Measurements from ENCODE around the gene MPP2.

The MPP2 gene

GRCh38 chr17:43839670-43840108, 67.6 kb downstream of the MPP2 start:
- Histone ChIP-seq H3K4me1 (ENCODE audit: insufficient read depth, low read length) (no peaks in the 10 kb centered on the region), H3K9ac (ENCODE audit: low read depth, low read length) (no peak overlapping the region), H3K36me3 (ENCODE audit: insufficient read depth, low read depth, low read length) (no peaks in the 10 kb centered on the region), H3K27me3 (ENCODE audit: insufficient read depth, low read length) (peaks cover 2% of the 10 kb centered on the region; the same call in 1 of the 2 replicates), H3K4me3 (ENCODE audit: low read length) (no peak overlapping the region), H3K9me3 (ENCODE audit: insufficient read depth, low read depth, low read length) (no peaks in the 10 kb centered on the region), H3K27ac (ENCODE audit: low read length) (no peak overlapping the region)

- Histone ChIP-seq H3K27ac (ENCODE audit: low read length) (no peak overlapping the region), H3K9ac (ENCODE audit: low read depth, low read length) (no peak overlapping the region), H3K27me3 (ENCODE audit: insufficient read depth, low read length) (peaks cover 30% of the 10 kb centered on the region), H3K4me3 (ENCODE audit: low read length) (no peak overlapping the region), H3K4me1 (ENCODE audit: insufficient read depth, low read length) (no peaks in the 10 kb centered on the region), H3K36me3 (ENCODE audit: insufficient read depth, low read depth, low read length) (0 out of 2 replicates have a peak, but pooled peaks cover 2% of the 10 kb centered on the region), H3K9me3 (ENCODE audit: insufficient read depth, low read depth, low read length) (no peaks in the 10 kb centered on the region; the same call in 1 of the 2 replicates)
These were observed 73.2 kb downstream of the MPP2 start for GRCh38 chr17:43834106-43834505.

GRCh38 chr17:43832976-43833829, 74.1 kb downstream of the MPP2 start, which contains the start of gene MPP3:
Gene MPP3 (minus strand): TSS chr17:43833146. CDS start chr17:43831906, 1,240 bp downstream.
- Histone ChIP-seq H3K4me1 (ENCODE audit: insufficient read depth, low read length) (no peaks in the 10 kb centered on the region), H3K36me3 (ENCODE audit: insufficient read depth, low read depth, low read length) (peaks cover 9% of the 10 kb centered on the region; the same call in 1 of the 2 replicates), H3K4me3 (ENCODE audit: low read length) (peak within 1 kb of the TSS; percentile 67), H3K9ac (ENCODE audit: low read depth, low read length) (peak within 1 kb of the TSS; percentile 49; the same call in 1 of the 2 replicates), H3K27ac (ENCODE audit: low read length) (no peak within 1 kb of the TSS), H3K9me3 (ENCODE audit: insufficient read depth, low read depth, low read length) (no peaks in the 10 kb centered on the region; the same call in 1 of the 2 replicates), H3K27me3 (ENCODE audit: insufficient read depth, low read length) (peaks cover 30% of the 10 kb centered on the region)

- peaks cover 30% of the 10 kb centered on the region for H3K27me3 ChIP-seq (ENCODE audit: insufficient read depth, low read length)
- H3K4me1 ChIP-seq (ENCODE audit: insufficient read depth, low read length) = no peaks in the 10 kb centered on the region
- peaks cover 12% of the 10 kb centered on the region; the same call in 1 of the 2 replicates for H3K36me3 ChIP-seq (ENCODE audit: insufficient read depth, low read depth, low read length)
- H3K4me3 ChIP-seq (ENCODE audit: low read length) = peak overlapping the region; percentile 67
- no peak overlapping the region for H3K9ac ChIP-seq (ENCODE audit: low read depth, low read length)
- H3K9me3 ChIP-seq (ENCODE audit: insufficient read depth, low read depth, low read length) = no peaks in the 10 kb centered on the region; the same call in 1 of the 2 replicates
- no peak overlapping the region for H3K27ac ChIP-seq (ENCODE audit: low read length)
These were observed 75.0 kb downstream of the MPP2 start for GRCh38 chr17:43832168-43832975.

GRCh38 chr17:43831633-43832032, 75.7 kb downstream of the MPP2 start:
- H3K9me3 ChIP-seq (ENCODE audit: insufficient read depth, low read depth, low read length) = no peaks in the 10 kb centered on the region; the same call in 1 of the 2 replicates
- H3K9ac ChIP-seq (ENCODE audit: low read depth, low read length) = no peak overlapping the region
- H3K27ac ChIP-seq (ENCODE audit: low read length) = no peak overlapping the region
- H3K4me3 ChIP-seq (ENCODE audit: low read length) = no peak overlapping the region; the same call in 1 of the 2 replicates
- no peaks in the 10 kb centered on the region for H3K4me1 ChIP-seq (ENCODE audit: insufficient read depth, low read length)
- peaks cover 12% of the 10 kb centered on the region; the same call in 1 of the 2 replicates for H3K36me3 ChIP-seq (ENCODE audit: insufficient read depth, low read depth, low read length)
- peaks cover 30% of the 10 kb centered on the region for H3K27me3 ChIP-seq (ENCODE audit: insufficient read depth, low read length)

GRCh38 chr17:43830510-43831140, 76.7 kb downstream of the MPP2 start:
- Histone ChIP-seq H3K4me1 (ENCODE audit: insufficient read depth, low read length) (no peaks in the 10 kb centered on the region), H3K9ac (ENCODE audit: low read depth, low read length) (no peak overlapping the region), H3K27me3 (ENCODE audit: insufficient read depth, low read length) (peaks cover 30% of the 10 kb centered on the region), H3K27ac (ENCODE audit: low read length) (no peak overlapping the region), H3K4me3 (ENCODE audit: low read length) (no peak overlapping the region), H3K9me3 (ENCODE audit: insufficient read depth, low read depth, low read length) (no peaks in the 10 kb centered on the region; the same call in 1 of the 2 replicates), H3K36me3 (ENCODE audit: insufficient read depth, low read depth, low read length) (peaks cover 12% of the 10 kb centered on the region; the same call in 1 of the 2 replicates)

- H3K4me3 ChIP-seq (ENCODE audit: low read length) = no peak overlapping the region
- no peaks in the 10 kb centered on the region; the same call in 1 of the 2 replicates for H3K9me3 ChIP-seq (ENCODE audit: insufficient read depth, low read depth, low read length)
- H3K27me3 ChIP-seq (ENCODE audit: insufficient read depth, low read length) = peaks cover 29% of the 10 kb centered on the region
- H3K4me1 ChIP-seq (ENCODE audit: insufficient read depth, low read length) = no peaks in the 10 kb centered on the region
- peaks cover 12% of the 10 kb centered on the region for H3K36me3 ChIP-seq (ENCODE audit: insufficient read depth, low read depth, low read length)
- no peak overlapping the region for H3K27ac ChIP-seq (ENCODE audit: low read length)
- no peak overlapping the region for H3K9ac ChIP-seq (ENCODE audit: low read depth, low read length)
These were observed 77.6 kb downstream of the MPP2 start for GRCh38 chr17:43829738-43830137.

- Histone ChIP-seq H3K36me3 (ENCODE audit: insufficient read depth, low read depth, low read length) (peaks cover 12% of the 10 kb centered on the region), H3K9ac (ENCODE audit: low read depth, low read length) (no peak overlapping the region)
These were observed 79.7 kb downstream of the MPP2 start for GRCh38 chr17:43827596-43827995.

GRCh38 chr17:43826206-43826605, 81.1 kb downstream of the MPP2 start:
- H3K27me3 ChIP-seq (ENCODE audit: insufficient read depth, low read length) = no peaks in the 10 kb centered on the region; the same call in 1 of the 2 replicates
- H3K27ac ChIP-seq (ENCODE audit: low read length) = no peak overlapping the region
- no peaks in the 10 kb centered on the region for H3K4me1 ChIP-seq (ENCODE audit: insufficient read depth, low read length)
- H3K9ac ChIP-seq (ENCODE audit: low read depth, low read length) = no peak overlapping the region
- H3K36me3 ChIP-seq (ENCODE audit: insufficient read depth, low read depth, low read length) = peaks cover 12% of the 10 kb centered on the region
- H3K4me3 ChIP-seq (ENCODE audit: low read length) = no peak overlapping the region
- H3K9me3 ChIP-seq (ENCODE audit: insufficient read depth, low read depth, low read length) = no peaks in the 10 kb centered on the region

More at GRCh38 chr17:43827596-43827995, 79.7 kb downstream of the MPP2 start:
- Histone ChIP-seq H3K9me3 (ENCODE audit: insufficient read depth, low read depth, low read length) (no peaks in the 10 kb centered on the region), H3K4me1 (ENCODE audit: insufficient read depth, low read length) (no peaks in the 10 kb centered on the region), H3K27ac (ENCODE audit: low read length) (no peak overlapping the region), H3K27me3 (ENCODE audit: insufficient read depth, low read length) (peaks cover 13% of the 10 kb centered on the region), H3K4me3 (ENCODE audit: low read length) (no peak overlapping the region)

GRCh38 chr17:43825567-43825966, 81.8 kb downstream of the MPP2 start:
- Histone ChIP-seq H3K36me3 (ENCODE audit: insufficient read depth, low read depth, low read length) (peaks cover 12% of the 10 kb centered on the region), H3K27ac (ENCODE audit: low read length) (no peak overlapping the region), H3K4me1 (ENCODE audit: insufficient read depth, low read length) (no peaks in the 10 kb centered on the region), H3K9ac (ENCODE audit: low read depth, low read length) (no peak overlapping the region), H3K9me3 (ENCODE audit: insufficient read depth, low read depth, low read length) (no peaks in the 10 kb centered on the region), H3K4me3 (ENCODE audit: low read length) (no peak overlapping the region), H3K27me3 (ENCODE audit: insufficient read depth, low read length) (no peaks in the 10 kb centered on the region)
